Endothelial cell of umbilical vein (primary cell): Measurements from ENCODE around the gene KIF27. TPM values are rescaled to one million over a fixed set of nuclear protein-coding genes. Genes with fewer than 3 reads are reported as not detected.
"Not testable (repeated sequence)": the region's sequence is repeated elsewhere in the genome, so short reads cannot be mapped to it uniquely, and the experiment has no call there.

Source experiments
- BruUV-seq: library from RNA; stranded (reverse); fragments of 400-500 nt; replicated peaks from 2 replicates; lab custom pipeline; 2021; lab: Mats Ljungman, UMichigan
- CTCF ChIA-PET: fragments of 300-600, 350-600 bp; sonication (Branson Sonifier 250); formaldehyde crosslinking; loops from one replicate; lab custom pipeline; 2021; ENCODE audit warnings: antibody characterized with exemption, inconsistent platforms; lab: Charles Lee
- POLR2A ChIA-PET: fragments of 300-600, 350-600 bp; sonication (Branson Sonifier 250); formaldehyde crosslinking; loops from one replicate; lab custom pipeline; 2021; ENCODE audit warnings: antibody characterized with exemption, inconsistent platforms; lab: Charles Lee
- DNase-seq: peaks from one replicate; pipeline ENCODE4 v3.0.0-alpha.2; 2011; ENCODE audit warnings: low read depth, low spot score
- FAIRE-seq: peaks from 2 replicates; lab custom pipeline; 2011; peaks lifted over from hg19 to GRCh38; lab: Jason Lieb, UNC
- H2AFZ ChIP-seq: 2 replicates; pipeline ENCODE4 v1.6.0; 2012; ENCODE audit warnings: low read depth, low read length, control low read depth, inconsistent platforms
- H3K27ac ChIP-seq: 2 replicates; pipeline ENCODE4 v1.5.1; 2011; ENCODE audit warnings: low read depth, mild to moderate bottlenecking, control low read depth, low read length, moderate library complexity; ENCODE audit not compliant: insufficient read depth
- H3K27me3 ChIP-seq, 2 experiments: 2 replicates each; pipeline versions ENCODE4 v1.6.0 to v1.6.1; 2011; ENCODE audit warnings: low read length in 2 of 2, mixed read lengths in 1 of 2; ENCODE audit not compliant: control insufficient read depth in 2 of 2, insufficient read depth in 2 of 2
- H3K36me3 ChIP-seq, 2 experiments: 2 replicates in 1 of 2; 3 replicates in 1 of 2; pipeline ENCODE4 v1.5.1; 2011; ENCODE audit warnings: low read length in 2 of 2, mild to moderate bottlenecking in 1 of 2, moderate library complexity in 1 of 2; ENCODE audit not compliant: control insufficient read depth in 2 of 2, insufficient read depth in 2 of 2; ENCODE audit errors: extremely low read depth in 1 of 2
- H3K4me1 ChIP-seq: 3 replicates; pipeline ENCODE4 v1.5.1; 2011; ENCODE audit warnings: mild to moderate bottlenecking, low read length; ENCODE audit not compliant: control insufficient read depth, insufficient read depth; ENCODE audit errors: extremely low read depth
- H3K4me2 ChIP-seq: 2 replicates; pipeline ENCODE4 v1.6.1; 2011; ENCODE audit warnings: low read length, control low read depth, mixed read lengths; ENCODE audit not compliant: insufficient read depth
- H3K4me3 ChIP-seq, 3 experiments: fragments of 200-600 bp in 1 of 3; sonication (generic), shearing (Covaris generic) in 1 of 3; replicated peaks in 1 of 3; 2 replicates each; pipeline ENCODE4 v1.5.1; 2011 to 2016; ENCODE audit warnings: control low read depth in 3 of 3, low read length in 3 of 3, mild to moderate bottlenecking in 2 of 3, inconsistent platforms in 1 of 3, low read depth in 1 of 3, moderate library complexity in 1 of 3; ENCODE audit not compliant: insufficient read depth in 1 of 3
- H3K79me2 ChIP-seq: 2 replicates; pipeline ENCODE4 v1.6.0; 2012; ENCODE audit warnings: low read length, inconsistent platforms; ENCODE audit not compliant: control insufficient read depth, insufficient read depth
- H3K9ac ChIP-seq: replicated peaks from 2 replicates; pipeline ENCODE3; 2011; ENCODE audit warnings: low read length, control low read depth; ENCODE audit not compliant: insufficient read depth; ENCODE audit errors: extremely low read depth
- H3K9me1 ChIP-seq: replicated peaks from 3 replicates; pipeline ENCODE4 v1.6.0; 2011; ENCODE audit warnings: mild to moderate bottlenecking, low read length; ENCODE audit not compliant: control insufficient read depth, insufficient read depth; ENCODE audit errors: extremely low read depth
- H3K9me3 ChIP-seq: replicated peaks from 2 replicates; pipeline ENCODE4 v1.5.1; 2012; ENCODE audit warnings: low read length, inconsistent platforms; ENCODE audit not compliant: control insufficient read depth, insufficient read depth
- H4K20me1 ChIP-seq: replicated peaks from 2 replicates; pipeline ENCODE3; 2011; ENCODE audit warnings: mild to moderate bottlenecking, low read length; ENCODE audit not compliant: control insufficient read depth, insufficient read depth; ENCODE audit errors: extremely low read depth
- FOS ChIP-seq: IDR thresholded peaks from 2 replicates; pipeline ENCODE4 v1.6.1; 2011; ENCODE audit warnings: mild to moderate bottlenecking, low read length, moderate library complexity, borderline replicate concordance; ENCODE audit not compliant: insufficient read depth
- JUN ChIP-seq: IDR thresholded peaks from 2 replicates; pipeline ENCODE4 v1.6.1; 2011; ENCODE audit warnings: borderline replicate concordance, low read depth; ENCODE audit not compliant: insufficient read length, insufficient read depth
- POLR2AphosphoS5 ChIP-seq: IDR thresholded peaks from 2 replicates; pipeline ENCODE4 v1.6.1; 2012; ENCODE audit warnings: low read depth, mild to moderate bottlenecking, control low read depth, low read length, moderate library complexity; ENCODE audit not compliant: insufficient read depth
- dilution Hi-C: fragments of 300-500 bp; cut with MboI; formaldehyde crosslinking; loops from one replicate; pipeline ENCODE4 v1.15.0; 2019; ENCODE audit warnings: low sequenced_read_pairs; ENCODE audit not compliant: extremely low pct_ligation_motif_present
- intact Hi-C: fragments of 100-400 bp; cut with micrococcal nuclease; formaldehyde crosslinking; loops from one replicate; pipeline ENCODE4 v1.10.0; 2022
- polyA plus RNA-seq, 4 experiments: library from polyadenylated mRNA; depleted of rRNA in 3 of 4; stranded (reverse) in 3 of 4; unstranded in 1 of 4; fragments of >200 nt; gene quantifications; 2 replicates each; pipeline versions ENCODE4 v1.2.1 to v1.2.3, GENCODE V29; 2011 to 2012; ENCODE audit warnings: missing spikeins in 1 of 4
- total RNA-seq: library from RNA; stranded (reverse); gene quantifications from 2 replicates; pipeline ENCODE4 v1.2.3, GENCODE V29; 2021

Gene KIF27
- total and polyA plus RNA-seq, 2 donors (not counting 3 experiments of a cell fraction or from before 2014, with no cell fraction given), result 0.28 to 3.2 TPM

GRCh38 chr9:83885559-83886240, 35.5 kb downstream of the KIF27 start:
- FAIRE-seq (peak; percentile 91), DNase-seq (peak; percentile 72)
- TF ChIP-seq FOS (peak; percentile 94), JUN (peak; percentile 77), POLR2AphosphoS5 (peak; percentile 60)
- H2AFZ ChIP-seq, H3K79me2 ChIP-seq, dilution Hi-C loops, H3K9me3 ChIP-seq, intact Hi-C loops, H3K4me2 ChIP-seq, H3K4me3 ChIP-seq, H3K27me3 ChIP-seq, BruUV-seq, H3K9ac ChIP-seq, H3K36me3 ChIP-seq, H3K9me1 ChIP-seq, H3K4me1 ChIP-seq, H4K20me1 ChIP-seq: not testable (repeated sequence)
- peak overlapping the region; percentile 37 for H3K27ac ChIP-seq
- POLR2A ChIA-PET, result interaction anchor here (0.8 kb wide), 1 partner anchor 94 kb away, joined by 4 read pairs; the partner anchor contains the start of gene HNRNPK
- CTCF ChIA-PET, result interaction anchor here (1.2 to 1.4 kb wide), 4 partner anchors 35 to 1956 kb away, joined by 3 to 5 read pairs (median 4); no protein-coding TSS in a partner anchor

GRCh38 chr9:83881687-83882408, 39.4 kb downstream of the KIF27 start:
- not testable (repeated sequence) for H3K9me3 ChIP-seq

GRCh38 chr9:83875559-83875958, 45.7 kb downstream of the KIF27 start:
- H3K4me1 ChIP-seq, H3K9me1 ChIP-seq, dilution Hi-C loops, H3K27me3 ChIP-seq, POLR2A ChIA-PET, FAIRE-seq, H4K20me1 ChIP-seq, H3K9ac ChIP-seq, H2AFZ ChIP-seq, H3K4me2 ChIP-seq, H3K4me3 ChIP-seq, DNase-seq, H3K36me3 ChIP-seq, intact Hi-C loops, H3K79me2 ChIP-seq, H3K27ac ChIP-seq, BruUV-seq, CTCF ChIA-PET, H3K9me3 ChIP-seq: not testable (repeated sequence)

More at GRCh38 chr9:83881687-83882408, 39.4 kb downstream of the KIF27 start:
- H3K4me3 ChIP-seq, CTCF ChIA-PET, H3K36me3 ChIP-seq, POLR2A ChIA-PET, intact Hi-C loops, H3K4me2 ChIP-seq, H2AFZ ChIP-seq, H3K79me2 ChIP-seq, H3K9me1 ChIP-seq, H3K27me3 ChIP-seq, DNase-seq, dilution Hi-C loops, H3K9ac ChIP-seq, H3K4me1 ChIP-seq, H3K27ac ChIP-seq, FAIRE-seq, BruUV-seq, H4K20me1 ChIP-seq: not testable (repeated sequence)
